NCI-H2227 (cell line): ENCODE data around the gene REEP3.
A peak's percentile ranks its signal among the peaks of the same experiment; 100 is the strongest.

Source experiments
- DNase-seq: peaks from one replicate; lab custom pipeline; 2025; ENCODE audit not compliant: unreplicated experiment; lab: John Stamatoyannopoulos, UW

REEP3 gene

DNA sequence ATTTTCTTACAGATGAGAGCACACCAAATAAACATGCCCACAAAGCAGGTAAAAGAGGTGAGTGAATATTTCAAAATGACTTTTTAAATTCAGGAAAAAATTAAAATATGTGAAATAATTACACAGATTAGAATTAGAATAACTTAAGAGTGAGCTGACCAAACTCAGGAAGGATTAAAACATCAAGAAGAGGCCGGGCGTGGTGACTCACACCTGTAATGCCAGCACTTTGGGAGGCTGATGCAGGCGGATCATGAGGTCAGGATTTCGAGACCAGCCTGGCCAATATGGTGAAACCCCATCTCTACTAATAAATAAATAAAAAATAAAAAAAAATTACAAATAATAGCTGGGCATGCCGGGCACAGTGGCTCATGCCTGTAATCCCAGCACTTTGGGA, 140.1 kb downstream of the REEP3 start:
- DNase-seq: no peak

DNA sequence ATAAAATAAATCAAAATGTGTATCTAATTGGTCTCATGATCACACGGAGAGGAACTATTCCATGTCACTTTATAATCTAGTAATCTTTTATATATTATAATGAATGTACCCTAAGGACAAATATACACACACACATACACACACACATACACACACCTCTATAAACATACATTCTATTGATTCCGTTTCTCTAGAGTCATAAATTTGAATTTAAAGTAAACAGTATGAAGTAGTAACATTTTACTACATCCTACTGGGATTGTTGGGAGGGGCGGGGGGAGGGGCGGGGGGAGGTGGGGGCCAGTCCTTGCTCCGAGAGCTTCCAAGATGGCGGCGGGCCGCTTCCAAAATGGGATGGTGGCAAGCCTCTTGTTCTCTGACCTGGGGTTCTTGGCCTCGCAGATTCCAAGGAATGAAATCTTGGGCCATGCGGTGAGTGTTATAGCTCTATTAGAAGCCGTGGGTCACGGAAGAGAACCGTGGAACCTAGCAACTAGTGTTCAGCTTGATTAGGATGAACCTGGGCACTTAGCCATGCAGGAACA, 143.2 kb downstream of the REEP3 start:
- peak; percentile 24 for DNase-seq

DNA sequence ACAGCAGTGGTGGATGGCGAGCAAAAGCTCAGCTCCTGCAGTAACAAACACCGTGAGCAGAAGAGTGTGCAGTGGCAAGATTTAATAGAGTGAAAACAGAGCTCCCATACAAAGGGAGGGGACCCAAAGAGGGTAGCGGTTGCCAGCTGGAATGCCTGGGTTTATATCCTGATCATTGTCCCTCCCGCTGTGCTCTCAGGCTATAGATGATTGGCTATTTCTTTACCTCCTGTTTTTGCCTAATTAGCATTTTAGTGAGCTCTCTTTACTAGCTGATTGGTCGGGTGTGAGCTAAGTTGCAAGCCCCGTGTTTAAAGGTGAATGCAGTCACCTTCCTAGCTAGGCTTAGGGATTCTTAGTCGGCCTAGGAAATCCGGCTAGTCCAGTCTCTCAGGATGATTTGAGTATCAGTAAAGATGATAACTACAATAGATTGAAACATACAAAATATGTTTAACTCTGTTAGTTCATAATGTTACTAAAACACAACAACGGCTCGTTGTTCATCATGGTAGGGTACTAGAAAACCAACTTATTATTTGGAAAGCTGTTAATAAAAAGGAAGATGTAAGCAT, 143.9 kb downstream of the REEP3 start:
- peak; percentile 32 for DNase-seq

DNA sequence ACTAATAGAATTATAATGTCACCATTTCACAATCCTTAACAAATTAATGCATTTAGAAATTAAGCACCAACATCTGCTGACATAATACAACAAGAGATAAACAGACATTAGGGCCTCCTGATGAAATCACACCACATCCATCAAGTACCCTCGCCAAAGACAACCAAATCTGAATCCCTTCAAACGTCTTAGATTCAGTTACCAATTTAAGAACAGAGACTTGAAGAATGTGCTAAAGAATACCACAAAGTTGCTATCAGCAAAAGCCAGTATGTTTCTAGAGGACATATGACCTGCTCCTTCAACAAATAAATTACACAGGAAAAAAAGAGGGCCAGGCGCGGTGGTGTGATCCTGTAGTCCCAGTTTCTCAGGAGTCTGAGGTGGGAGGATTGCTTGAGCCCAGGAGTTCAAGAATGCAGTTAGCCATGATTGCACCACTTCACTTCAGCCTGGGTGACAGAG, 144.5 kb downstream of the REEP3 start:
- DNase-seq: no peak

DNA sequence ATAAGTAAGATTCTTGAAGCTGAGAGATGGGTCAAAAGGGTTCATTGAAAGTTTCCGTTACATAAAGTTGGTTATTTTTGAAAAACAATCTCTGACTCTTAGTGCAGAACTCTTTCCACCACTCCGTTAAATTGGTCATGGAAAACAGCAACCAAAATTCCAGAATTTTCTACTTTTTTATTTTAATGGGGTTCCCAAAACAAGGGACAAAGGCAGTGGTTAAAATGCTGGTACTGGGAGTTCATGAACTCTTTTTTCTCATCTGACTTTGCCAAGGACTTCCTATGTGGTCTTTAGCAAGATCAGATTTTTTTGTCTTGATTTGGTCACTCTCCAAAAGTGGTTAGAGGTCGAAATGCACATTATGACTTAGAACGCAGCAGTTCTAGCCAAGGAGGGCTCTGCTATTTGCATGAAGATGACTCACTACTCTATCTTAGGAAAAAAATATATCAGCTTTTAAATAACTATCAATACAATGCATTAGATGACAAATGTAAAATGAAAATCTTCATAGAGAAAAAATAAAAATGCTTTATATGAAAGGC, 145.7 kb downstream of the REEP3 start:
- DNase-seq: no peak

DNA sequence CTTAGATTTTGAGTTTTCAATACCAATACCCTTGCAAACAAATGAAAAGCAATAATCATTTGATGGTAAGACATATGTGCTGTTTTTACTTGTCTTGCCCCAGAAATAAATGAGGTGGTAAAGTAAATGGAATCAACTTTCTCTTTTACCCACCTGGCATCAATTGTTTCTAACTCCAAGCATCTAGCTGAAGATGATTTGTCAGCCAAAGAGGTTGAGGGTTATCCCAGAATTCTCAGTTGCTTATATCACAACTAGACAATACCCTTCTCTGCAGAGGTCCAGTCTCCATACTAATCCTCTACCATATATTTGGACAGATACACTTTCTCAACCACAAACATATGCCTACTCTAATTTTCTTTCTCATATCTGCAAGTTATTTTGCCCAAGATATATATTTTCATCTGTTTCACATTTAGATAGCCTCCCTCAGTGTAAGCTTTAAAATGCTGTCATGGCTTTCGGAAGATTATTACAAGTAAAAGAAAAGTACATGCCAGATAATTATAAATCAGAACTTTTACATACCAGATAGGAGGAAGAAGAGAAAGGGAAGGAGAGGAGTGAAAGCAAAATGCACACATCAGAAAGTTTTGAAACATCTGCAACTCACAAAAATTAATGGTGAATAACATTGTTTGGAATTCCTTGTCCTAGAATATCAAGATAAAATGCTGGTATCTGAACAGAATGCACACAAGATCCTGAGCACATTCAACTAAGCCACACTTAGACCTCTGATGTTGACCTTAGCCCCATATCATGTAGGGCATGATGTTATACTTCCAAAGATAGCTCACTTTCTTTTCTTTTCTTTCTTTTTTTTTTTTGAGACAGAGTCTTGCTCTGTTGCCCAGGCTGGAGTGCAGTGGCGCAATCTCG, 146.6 kb downstream of the REEP3 start:
- no peak for DNase-seq

DNA sequence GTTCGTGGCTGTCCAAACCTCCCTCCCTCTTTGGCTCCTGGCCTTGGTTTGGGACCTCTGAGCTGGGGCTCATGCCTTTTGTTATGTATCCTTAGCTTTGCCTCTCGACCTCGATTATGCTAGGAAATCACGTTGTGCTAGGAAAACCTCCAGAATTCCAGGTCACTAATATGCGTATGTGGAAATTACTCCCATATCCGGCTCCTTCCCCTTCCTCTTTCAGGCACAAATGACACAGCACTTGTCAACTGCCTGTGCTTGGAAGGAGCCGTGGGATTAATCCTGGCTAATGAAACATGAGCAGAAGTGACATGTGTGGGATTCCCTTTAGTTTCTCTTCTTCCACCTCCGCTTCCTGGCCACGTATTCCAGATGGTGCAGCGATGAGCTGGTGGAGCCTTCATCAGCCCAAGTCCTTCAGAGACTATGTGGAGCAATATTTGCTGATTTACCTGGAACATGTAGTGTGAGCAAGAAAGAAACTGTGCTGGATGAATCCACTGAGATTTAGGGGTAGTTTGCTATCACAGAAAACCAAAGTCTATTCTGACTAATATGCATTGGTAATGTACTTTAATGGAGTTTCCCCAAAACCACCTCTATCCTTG, 149.2 kb downstream of the REEP3 start:
- DNase-seq: peak; percentile 6

DNA sequence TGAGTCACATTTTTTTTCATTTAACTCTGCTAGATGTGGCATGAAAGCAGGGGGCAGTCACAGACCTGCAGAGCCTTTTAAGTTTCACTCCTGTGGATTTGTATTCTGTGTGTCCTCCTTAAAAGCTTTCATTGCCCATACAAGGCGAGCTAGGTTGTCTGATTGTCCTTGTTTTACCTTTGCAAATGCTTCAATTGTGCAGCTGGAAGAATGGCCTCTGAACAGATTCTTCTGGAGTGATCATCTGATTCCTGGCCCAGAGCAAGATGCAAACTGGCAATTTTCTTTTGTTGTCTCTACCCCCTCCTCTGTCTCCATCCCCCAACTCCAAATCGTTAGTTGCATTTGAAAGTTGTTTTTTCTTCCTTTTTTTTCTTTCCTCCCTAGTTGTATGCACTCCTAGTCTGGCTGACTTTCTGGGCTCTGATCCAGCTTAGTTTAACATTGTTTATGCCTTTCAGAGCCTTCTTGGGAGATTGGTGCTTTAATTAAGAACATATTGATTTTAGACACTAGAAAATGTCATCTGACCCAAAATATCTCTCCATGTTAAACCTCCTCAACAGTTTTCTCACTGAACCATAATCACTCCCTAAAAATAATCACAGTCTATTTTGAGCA, 150.2 kb downstream of the REEP3 start:
- peak; percentile 75 for DNase-seq

DNA sequence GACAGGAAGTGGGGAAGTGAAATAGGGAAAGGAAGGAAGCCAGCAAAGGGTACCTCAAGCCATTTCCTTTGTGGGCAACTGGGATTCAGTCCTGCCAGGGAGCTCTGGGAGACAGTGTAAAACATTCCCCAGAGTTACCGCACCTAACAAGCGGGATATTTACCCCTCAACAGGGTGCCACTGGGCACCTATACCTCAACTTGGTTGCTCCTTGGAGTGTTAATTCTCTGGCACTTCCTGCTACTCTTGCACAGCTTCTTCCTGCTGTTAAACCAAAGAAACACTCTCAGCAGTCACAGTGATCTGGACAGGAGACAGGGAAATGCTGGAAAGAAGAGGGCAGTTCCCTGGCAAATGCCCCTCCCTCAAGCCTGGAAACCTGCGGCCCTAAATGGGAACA, 151.3 kb downstream of the REEP3 start:
- no peak for DNase-seq

DNA sequence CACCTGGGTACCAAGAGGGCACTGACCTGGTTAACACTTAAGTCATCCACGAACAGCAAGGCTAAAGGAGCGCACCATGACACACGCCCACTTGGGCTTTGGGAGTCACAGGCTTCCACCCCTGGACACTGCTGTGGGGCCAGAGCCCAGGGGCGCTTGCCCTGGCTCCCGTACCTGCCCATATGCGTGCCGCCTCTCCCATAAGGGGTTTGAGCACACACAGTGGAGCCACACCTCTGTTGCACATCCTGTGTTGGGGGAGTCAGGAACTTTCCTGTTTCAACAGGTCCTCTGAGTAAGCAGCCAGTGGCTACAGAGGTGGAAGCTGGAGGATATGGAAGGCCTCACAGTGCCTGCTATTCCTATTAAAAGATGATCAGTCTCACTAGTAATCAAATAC, 152.0 kb downstream of the REEP3 start:
- no peak for DNase-seq

DNA sequence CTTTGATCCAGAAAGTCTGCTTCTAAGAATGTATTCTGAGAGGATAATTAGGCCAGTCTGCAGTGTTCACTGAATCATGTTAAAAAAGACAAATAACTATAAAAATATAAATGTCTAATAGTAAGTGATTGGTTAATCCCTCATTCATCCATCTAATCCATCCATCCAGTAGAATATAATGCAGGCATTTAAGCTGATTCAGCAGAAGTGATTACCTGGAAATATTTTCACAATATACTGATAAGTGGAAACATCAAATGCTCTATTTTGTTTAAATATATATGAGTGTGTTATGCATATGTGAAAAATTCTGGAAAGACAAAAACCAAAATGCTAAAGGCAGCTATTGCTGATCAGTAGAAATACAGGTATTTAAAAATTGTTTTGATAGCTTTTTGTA, 152.6 kb downstream of the REEP3 start:
- DNase-seq: no peak
